Naive B cell (primary cell): ENCODE measurements around the gene CRISP1. TPM values are rescaled to one million over a fixed set of nuclear protein-coding genes. Genes with fewer than 3 reads are reported as not detected.

ENCODE experiments used
- ATAC-seq, 2 donors: fragments of 150-1000 bp; cut with Tn5 transposase; 2 replicates each; pipeline ENCODE4 v1.10.0; 2021; ENCODE audit warnings: low read depth in 2 of 2, mild to moderate bottlenecking in 2 of 2, moderate library complexity in 2 of 2
- DNase-seq: peaks from one replicate; pipeline ENCODE4 v3.0.0; 2022
- H3K27ac Mint-ChIP-seq, 6 donors: one replicate each; pipeline ENCODE4 v1.8.0; 2020 to 2022; ENCODE audit warnings: mild to moderate bottlenecking in 6 of 6, mixed read lengths in 6 of 6, moderate library complexity in 5 of 6, inconsistent platforms in 2 of 6
- H3K27me3 Mint-ChIP-seq, 3 donors: one replicate each; pipeline ENCODE4 v1.8.0; 2021 to 2022; ENCODE audit warnings: mixed read lengths in 3 of 3, mild to moderate bottlenecking in 1 of 3
- H3K36me3 Mint-ChIP-seq, 2 donors: one replicate each; pipeline ENCODE4 v1.8.0; 2020 to 2022; ENCODE audit warnings: mixed read lengths in 2 of 2, inconsistent platforms in 1 of 2, mild to moderate bottlenecking in 1 of 2
- H3K4me1 Mint-ChIP-seq, 3 donors: one replicate each; pipeline ENCODE4 v1.8.0; 2020 to 2022; ENCODE audit warnings: mixed read lengths in 3 of 3, inconsistent platforms in 1 of 3, mild to moderate bottlenecking in 1 of 3, moderate library complexity in 1 of 3
- H3K4me3 Mint-ChIP-seq, 8 donors: one replicate each; pipeline ENCODE4 v1.8.0; 2020 to 2022; ENCODE audit warnings: mild to moderate bottlenecking in 8 of 8, mixed read lengths in 8 of 8, moderate library complexity in 8 of 8, inconsistent platforms in 2 of 8
- H3K9me3 Mint-ChIP-seq, 7 donors: one replicate each; pipeline ENCODE4 v1.8.0; 2020 to 2022; ENCODE audit warnings: mixed read lengths in 7 of 7, mild to moderate bottlenecking in 5 of 7, inconsistent platforms in 2 of 7, moderate library complexity in 1 of 7
- polyA plus RNA-seq, 6 donors: library from polyadenylated mRNA; unstranded; fragments of 300-500 nt; fragmentation: Illumina TruSeq; gene quantifications; one replicate each; pipeline ENCODE4 v1.2.3, GENCODE V29; 2021; ENCODE audit warnings: low read depth in 6 of 6

Gene CRISP1
- polyA plus RNA-seq, 6 donors from 2014 or later = not detected

DNA sequence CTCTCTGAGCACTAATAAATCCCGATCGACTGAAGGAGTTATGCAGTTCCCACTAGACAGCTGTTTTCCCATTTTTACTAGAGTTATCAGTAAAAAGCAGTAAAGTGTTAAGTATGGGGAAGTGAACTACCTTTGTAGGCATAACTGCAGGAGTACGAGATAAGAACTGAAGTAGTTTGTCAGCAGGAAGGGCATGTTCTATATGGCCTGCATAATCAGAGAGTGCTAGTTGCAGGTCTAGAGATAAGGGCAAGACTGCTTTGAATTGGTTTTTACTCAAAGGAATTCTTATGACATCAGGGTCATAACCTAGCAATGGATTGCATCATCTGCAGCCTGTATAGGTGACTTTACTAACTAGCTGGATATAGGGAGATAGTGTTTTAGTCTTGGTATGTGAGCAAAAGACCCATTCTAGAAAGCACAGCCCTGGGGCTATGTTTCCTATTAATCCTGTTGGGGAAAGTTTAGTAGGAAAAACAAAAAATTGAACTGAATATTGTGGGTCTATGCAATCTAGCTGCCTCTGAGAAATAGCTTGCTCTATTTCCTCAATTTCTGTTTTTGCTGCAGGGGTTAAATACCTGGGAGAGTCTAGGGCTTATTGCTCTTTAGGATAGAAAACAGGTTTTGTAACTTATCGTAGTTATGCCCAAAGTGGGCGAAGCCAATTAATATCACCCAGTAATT lies 22.6 kb upstream of the CRISP1 start:
- Mint-ChIP-seq H3K4me1 (no peaks in the 10 kb centered on the region), H3K36me3 (no peaks in the 10 kb centered on the region), H3K27ac (no peak overlapping the region), H3K27me3 (no peaks in the 10 kb centered on the region), H3K4me3 (no peak overlapping the region), H3K9me3 (peaks cover 3 to 14% (median 7%) of the 10 kb centered on the region in 7 donors)
- ATAC-seq (no peak), DNase-seq (no peak)

DNA sequence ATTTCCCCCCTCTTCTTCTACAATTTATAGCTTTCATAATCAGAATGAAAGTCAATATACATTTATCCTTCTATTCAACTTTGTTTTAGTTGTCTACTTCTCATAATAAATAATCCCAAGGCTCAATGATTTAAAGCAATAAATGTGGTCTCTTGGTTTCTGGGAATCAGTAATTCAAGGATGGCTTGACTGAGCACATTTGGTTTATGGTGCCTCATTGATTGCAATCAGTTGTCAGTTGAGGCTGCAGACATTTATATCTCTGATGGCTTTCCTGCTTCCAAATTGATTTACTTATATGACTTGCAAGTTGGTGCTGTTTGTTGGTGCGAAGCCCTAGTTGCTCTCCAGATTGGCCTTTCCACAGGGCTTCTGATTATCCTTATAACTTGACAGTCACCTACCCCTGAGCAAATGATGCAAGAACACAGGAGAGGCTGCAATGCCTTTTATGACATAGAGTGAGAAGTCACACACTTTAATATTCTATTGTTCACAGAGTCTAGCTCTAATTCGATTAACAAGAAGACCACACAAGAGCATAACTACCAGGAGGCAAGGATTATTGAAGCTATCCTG lies 2.7 kb upstream of the CRISP1 start:
- Mint-ChIP-seq H3K27ac (no peak overlapping the region), H3K4me3 (no peak overlapping the region), H3K36me3 (no peaks in the 10 kb centered on the region), H3K9me3 (peaks cover 2 to 11% (median 7%) of the 10 kb centered on the region in 7 donors), H3K4me1 (no peaks in the 10 kb centered on the region), H3K27me3 (no peaks in the 10 kb centered on the region)
- DNase-seq (no peak), ATAC-seq (no peak)

DNA sequence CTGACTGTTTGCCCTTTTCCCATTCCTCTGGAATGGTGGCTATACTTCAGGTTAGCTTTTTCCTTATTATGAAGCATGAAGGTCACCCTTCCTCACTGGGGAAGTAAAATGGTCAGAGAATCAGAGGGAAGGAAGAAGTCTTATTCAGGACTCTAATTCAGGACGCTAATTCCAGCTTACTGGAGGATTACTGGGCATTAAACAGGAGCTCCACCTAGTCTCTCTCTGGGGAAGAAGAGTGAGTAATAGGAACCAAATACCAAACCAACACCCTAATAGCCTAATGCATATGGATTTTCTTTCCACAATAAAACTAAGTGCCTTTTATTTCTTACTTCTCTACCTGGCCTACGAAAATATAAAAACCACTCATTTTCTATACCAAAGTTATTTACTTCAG lies 10.1 kb downstream of the CRISP1 start:
- ATAC-seq = no peak

GRCh38 chr6:49855221-49855620 lies 11.1 kb downstream of the CRISP1 start:
- DNase-seq (no peak), ATAC-seq (no peak)
- Mint-ChIP-seq H3K36me3 (no peaks in the 10 kb centered on the region), H3K27me3 (no peaks in the 10 kb centered on the region), H3K27ac (no peak overlapping the region), H3K4me1 (no peaks in the 10 kb centered on the region), H3K4me3 (no peak overlapping the region), H3K9me3 (peaks cover 0 to 2% (median 0%) of the 10 kb centered on the region in 7 donors)

More for the DNA sequence above, 10.1 kb downstream of the CRISP1 start:
- H3K9me3 Mint-ChIP-seq = peaks cover 0 to 5% (median 0%) of the 10 kb centered on the region in 7 donors
- DNase-seq = no peak
- H3K27me3 Mint-ChIP-seq = no peaks in the 10 kb centered on the region
- no peaks in the 10 kb centered on the region for H3K36me3 Mint-ChIP-seq
- no peaks in the 10 kb centered on the region for H3K4me1 Mint-ChIP-seq
- no peak overlapping the region for H3K4me3 Mint-ChIP-seq
- no peak overlapping the region for H3K27ac Mint-ChIP-seq

GRCh38 chr6:49852975-49853374 lies 13.4 kb downstream of the CRISP1 start:
- no peak for DNase-seq
- H3K9me3 Mint-ChIP-seq = no peaks in the 10 kb centered on the region
- no peak overlapping the region for H3K4me3 Mint-ChIP-seq
- no peaks in the 10 kb centered on the region for H3K36me3 Mint-ChIP-seq
- H3K27me3 Mint-ChIP-seq = no peaks in the 10 kb centered on the region
- H3K27ac Mint-ChIP-seq = no peak overlapping the region
- no peak for ATAC-seq
- no peaks in the 10 kb centered on the region for H3K4me1 Mint-ChIP-seq

- H3K4me1 Mint-ChIP-seq = no peaks in the 10 kb centered on the region
- no peaks in the 10 kb centered on the region for H3K36me3 Mint-ChIP-seq
- no peak overlapping the region for H3K27ac Mint-ChIP-seq
- no peaks in the 10 kb centered on the region for H3K27me3 Mint-ChIP-seq
- DNase-seq (peak; percentile 13), ATAC-seq (no peak)
- H3K9me3 Mint-ChIP-seq = no peaks in the 10 kb centered on the region
- no peak overlapping the region for H3K4me3 Mint-ChIP-seq
These were observed 17.0 kb downstream of the CRISP1 start for GRCh38 chr6:49849213-49849907.

DNA sequence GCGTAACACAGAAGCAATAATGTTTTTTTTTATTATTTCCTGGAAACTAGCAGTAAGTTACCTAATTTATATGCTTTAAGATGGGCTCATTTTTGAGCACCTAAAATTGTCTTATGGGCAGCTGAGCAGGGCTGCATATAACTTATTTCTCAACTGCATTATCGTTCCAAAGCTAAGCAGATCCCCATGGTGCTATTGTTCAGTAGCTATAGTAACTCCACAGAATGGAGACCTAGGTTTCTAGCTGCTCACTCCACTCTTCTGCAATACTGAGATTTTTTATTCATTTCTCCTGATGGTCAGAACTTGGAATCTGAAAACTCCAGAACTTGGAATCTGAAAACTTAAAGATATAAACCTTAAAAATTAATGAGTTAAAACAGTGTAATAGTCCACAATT lies 18.7 kb downstream of the CRISP1 start:
- Mint-ChIP-seq H3K9me3 (no peaks in the 10 kb centered on the region), H3K4me1 (no peaks in the 10 kb centered on the region), H3K27me3 (no peaks in the 10 kb centered on the region), H3K4me3 (no peak overlapping the region), H3K27ac (no peak overlapping the region), H3K36me3 (no peaks in the 10 kb centered on the region)
- ATAC-seq (no peak), DNase-seq (no peak)

- DNase-seq = no peak
- no peak overlapping the region for H3K4me3 Mint-ChIP-seq
- H3K4me1 Mint-ChIP-seq = no peaks in the 10 kb centered on the region
- no peaks in the 10 kb centered on the region for H3K27me3 Mint-ChIP-seq
- H3K27ac Mint-ChIP-seq = no peak overlapping the region
- no peaks in the 10 kb centered on the region for H3K9me3 Mint-ChIP-seq
- no peaks in the 10 kb centered on the region for H3K36me3 Mint-ChIP-seq
- no peak for ATAC-seq
These were observed 19.3 kb downstream of the CRISP1 start for GRCh38 chr6:49847014-49847413.

- DNase-seq (no peak), ATAC-seq (no peak)
- Mint-ChIP-seq H3K4me1 (no peaks in the 10 kb centered on the region), H3K4me3 (no peak overlapping the region), H3K27ac (no peak overlapping the region), H3K36me3 (no peaks in the 10 kb centered on the region), H3K9me3 (no peaks in the 10 kb centered on the region), H3K27me3 (no peaks in the 10 kb centered on the region)
These were observed 24.9 kb downstream of the CRISP1 start for GRCh38 chr6:49841424-49841823.

- Mint-ChIP-seq H3K27ac (no peak overlapping the region), H3K27me3 (no peaks in the 10 kb centered on the region), H3K4me1 (no peaks in the 10 kb centered on the region), H3K4me3 (no peak overlapping the region), H3K36me3 (no peaks in the 10 kb centered on the region), H3K9me3 (no peaks in the 10 kb centered on the region)
- DNase-seq (no peak), ATAC-seq (no peak)
These were observed 26.4 kb downstream of the CRISP1 start for GRCh38 chr6:49839957-49840356.

- ATAC-seq = no peak
- DNase-seq = no peak
- Mint-ChIP-seq H3K4me3 (no peak overlapping the region), H3K9me3 (no peaks in the 10 kb centered on the region), H3K36me3 (no peaks in the 10 kb centered on the region), H3K4me1 (no peaks in the 10 kb centered on the region), H3K27ac (no peak overlapping the region), H3K27me3 (no peaks in the 10 kb centered on the region)
These were observed 27.2 kb downstream of the CRISP1 start for GRCh38 chr6:49839162-49839561.

DNA sequence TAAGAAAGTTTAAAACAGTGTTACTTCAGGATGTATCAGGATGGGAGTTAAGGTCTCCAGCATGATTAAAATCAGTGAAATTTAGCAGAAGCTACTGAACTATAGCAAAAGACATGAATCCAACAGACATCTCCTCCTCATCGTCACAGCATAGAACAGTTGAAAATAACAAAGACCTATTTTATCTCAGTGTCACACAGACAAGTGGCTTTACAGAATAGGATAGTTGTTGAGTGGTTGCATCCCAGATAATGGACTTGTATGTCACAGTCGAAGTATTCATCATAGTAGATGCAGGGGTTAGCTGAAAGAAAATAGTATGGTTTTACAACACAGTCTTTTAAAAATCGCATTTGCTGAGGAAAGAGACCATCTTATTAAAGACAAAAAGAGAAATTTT lies 31.2 kb downstream of the CRISP1 start:
- Mint-ChIP-seq H3K4me1 (no peaks in the 10 kb centered on the region), H3K27ac (no peak overlapping the region), H3K4me3 (no peak overlapping the region), H3K27me3 (no peaks in the 10 kb centered on the region), H3K36me3 (no peaks in the 10 kb centered on the region), H3K9me3 (no peaks in the 10 kb centered on the region)
- ATAC-seq (no peak), DNase-seq (no peak)

DNA sequence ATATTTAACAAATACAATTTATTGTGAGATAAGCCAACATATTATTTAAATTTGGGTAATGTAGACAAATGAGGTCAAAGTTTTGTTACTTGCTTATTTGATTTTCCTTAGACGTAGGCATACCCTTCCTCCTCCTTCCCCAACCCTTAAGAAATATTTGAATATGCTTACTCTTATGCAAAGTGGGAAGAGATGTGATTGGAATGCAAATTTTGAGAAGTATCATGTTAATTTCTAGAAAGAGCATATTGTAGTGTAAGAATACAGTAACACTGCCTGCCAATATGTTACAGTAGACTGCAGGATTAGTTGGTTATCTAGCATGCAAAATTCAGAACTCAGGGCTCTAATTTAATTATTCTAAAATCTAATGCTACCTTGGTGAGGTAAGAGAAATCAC lies 32.9 kb downstream of the CRISP1 start:
- Mint-ChIP-seq H3K4me3 (no peak overlapping the region), H3K27me3 (no peaks in the 10 kb centered on the region), H3K36me3 (no peaks in the 10 kb centered on the region), H3K27ac (no peak overlapping the region), H3K9me3 (no peaks in the 10 kb centered on the region), H3K4me1 (no peaks in the 10 kb centered on the region)
- ATAC-seq = no peak
- DNase-seq = no peak

- no peaks in the 10 kb centered on the region for H3K36me3 Mint-ChIP-seq
- no peak overlapping the region for H3K4me3 Mint-ChIP-seq
- ATAC-seq = no peak
- no peaks in the 10 kb centered on the region for H3K27me3 Mint-ChIP-seq
- no peak overlapping the region for H3K27ac Mint-ChIP-seq
- H3K9me3 Mint-ChIP-seq = no peaks in the 10 kb centered on the region
- no peak for DNase-seq
- no peaks in the 10 kb centered on the region for H3K4me1 Mint-ChIP-seq
These were observed 39.5 kb downstream of the CRISP1 start for GRCh38 chr6:49826743-49827406.
